Activated T-helper 1 cell treated with Interleukin-2 at 50 U/mL for 16 hours (primary cell): ENCODE data around the gene CTSD.

Experiments used
- DNase-seq: peaks from one replicate; pipeline ENCODE4 v3.0.0-alpha.2; 2020; ENCODE audit warnings: low read depth

CTSD gene

GRCh38 chr11:1782831-1783724 is 19.4 kb upstream of the CTSD start:
- DNase-seq, result no peak

- no peak for DNase-seq
Measured at GRCh38 chr11:1782031-1782590, 18.4 kb upstream of the CTSD start.

GRCh38 chr11:1781593-1781975 is 17.9 kb upstream of the CTSD start:
- no peak for DNase-seq

GRCh38 chr11:1780700-1781592 is 17.2 kb upstream of the CTSD start:
- no peak for DNase-seq

- no peak for DNase-seq
Measured at GRCh38 chr11:1779806-1780699, 16.3 kb upstream of the CTSD start.

- DNase-seq, result no peak
Measured at GRCh38 chr11:1779034-1779805, 15.5 kb upstream of the CTSD start.

- no peak for DNase-seq
Measured at GRCh38 chr11:1778141-1778911, 14.6 kb upstream of the CTSD start.

GRCh38 chr11:1777737-1778136 is 14.0 kb upstream of the CTSD start:
- DNase-seq, result no peak

- DNase-seq, result no peak
Measured at GRCh38 chr11:1776944-1777715, 13.4 kb upstream of the CTSD start.

- DNase-seq, result no peak
Measured at GRCh38 chr11:1776331-1776851, 12.7 kb upstream of the CTSD start.

- DNase-seq, result no peak
Measured at GRCh38 chr11:1774886-1775285, 11.2 kb upstream of the CTSD start.

GRCh38 chr11:1773994-1774550 is 10.3 kb upstream of the CTSD start:
- no peak for DNase-seq

- DNase-seq, result no peak
Measured at GRCh38 chr11:1773131-1773993, 9.6 kb upstream of the CTSD start.

- peak; percentile 27 for DNase-seq
Measured at GRCh38 chr11:1772270-1773130, 8.8 kb upstream of the CTSD start.

GRCh38 chr11:1771700-1772099 is 8.0 kb upstream of the CTSD start:
- no peak for DNase-seq

- DNase-seq, result no peak
Measured at GRCh38 chr11:1771273-1771672, 7.5 kb upstream of the CTSD start.

- DNase-seq, result no peak
Measured at GRCh38 chr11:1770528-1770927, 6.8 kb upstream of the CTSD start.
